GM23338 (cell line): ENCODE results near the gene ZDHHC12. TPM values are rescaled to one million over a fixed set of nuclear protein-coding genes. Genes with fewer than 3 reads are reported as not detected.

ENCODE experiments used
- ATAC-seq: fragments of 200-7000 bp; cut with Tn5 transposase; 3 replicates; pipeline ENCODE4 v1.9.1; 2020
- DNase-seq: peaks from one replicate; pipeline ENCODE4 v3.0.0-alpha.2; 2015; ENCODE audit warnings: low spot score
- H2AFZ ChIP-seq: fragments of 200-600 bp; sonication (generic); 2 replicates; pipeline ENCODE4 v1.8.0; 2016; ENCODE audit warnings: antibody characterized with exemption, mild to moderate bottlenecking, moderate library complexity
- H3F3A ChIP-seq: fragments of 200-600 bp; sonication (generic); replicated peaks from 2 replicates; pipeline ENCODE4 v1.8.0; 2017; ENCODE audit warnings: antibody characterized with exemption, mixed run types, low read depth
- H3K27ac ChIP-seq: fragments of 200-600 bp; sonication (generic); 2 replicates; pipeline ENCODE4 v1.6.1; 2016; ENCODE audit warnings: low read depth
- H3K27me3 ChIP-seq: fragments of 200-600 bp; sonication (generic); 2 replicates; pipeline ENCODE4 v1.8.0; 2016; ENCODE audit warnings: mild to moderate bottlenecking, mixed run types, moderate library complexity; ENCODE audit not compliant: insufficient read depth
- H3K36me3 ChIP-seq: fragments of 200-600 bp; sonication (generic); 2 replicates; pipeline ENCODE4 v1.8.0; 2016; ENCODE audit warnings: mild to moderate bottlenecking; ENCODE audit not compliant: insufficient read depth
- H3K4me1 ChIP-seq: fragments of 200-600 bp; sonication (generic); 2 replicates; pipeline ENCODE4 v1.8.0; 2016; ENCODE audit warnings: mild to moderate bottlenecking, moderate library complexity; ENCODE audit not compliant: insufficient read depth
- H3K4me2 ChIP-seq: fragments of 200-600 bp; sonication (generic); 2 replicates; pipeline ENCODE4 v1.7.1; 2017; ENCODE audit warnings: mixed run types
- H3K4me3 ChIP-seq: fragments of 200-600 bp; sonication (generic); 2 replicates; pipeline ENCODE4 v1.6.1; 2016; ENCODE audit warnings: mixed run types
- H3K79me2 ChIP-seq: fragments of 200-600 bp; sonication (generic); replicated peaks from 2 replicates; pipeline ENCODE4 v1.8.0; 2017; ENCODE audit warnings: mild to moderate bottlenecking; ENCODE audit not compliant: insufficient read depth
- H3K9me2 ChIP-seq: fragments of 200-600 bp; sonication (generic); 2 replicates; pipeline ENCODE4 v1.8.0; 2017; ENCODE audit not compliant: insufficient read depth
- H4K20me1 ChIP-seq: fragments of 200-600 bp; sonication (generic); replicated peaks from 2 replicates; pipeline ENCODE4 v1.8.0; 2017; ENCODE audit warnings: mild to moderate bottlenecking; ENCODE audit not compliant: insufficient read depth
- H3K27ac Mint-ChIP-seq: 2 replicates; pipeline ENCODE4 v1.8.0; 2020; ENCODE audit warnings: inconsistent platforms, mild to moderate bottlenecking, moderate library complexity, mixed read lengths
- H3K27me3 Mint-ChIP-seq: 3 replicates; pipeline ENCODE4 v1.8.0; 2022; ENCODE audit warnings: low read depth, mild to moderate bottlenecking, moderate library complexity, mixed read lengths, inconsistent platforms; ENCODE audit not compliant: insufficient read depth, poor library complexity
- H3K36me3 Mint-ChIP-seq: 3 replicates; pipeline ENCODE4 v1.8.0; 2021; ENCODE audit warnings: low read depth, mild to moderate bottlenecking, inconsistent platforms, moderate library complexity, mixed read lengths
- H3K4me1 Mint-ChIP-seq: 3 replicates; pipeline ENCODE4 v1.8.0; 2020; ENCODE audit warnings: mild to moderate bottlenecking, inconsistent platforms, mixed read lengths
- H3K4me3 Mint-ChIP-seq: 3 replicates; pipeline ENCODE4 v1.8.0; 2021; ENCODE audit warnings: moderate library complexity, mild to moderate bottlenecking, inconsistent platforms, mixed read lengths
- H3K9me3 Mint-ChIP-seq: 3 replicates; pipeline ENCODE4 v1.8.0; 2020; ENCODE audit warnings: moderate library complexity, mild to moderate bottlenecking, inconsistent platforms, mixed read lengths
- ETS1 ChIP-seq: IDR thresholded peaks from 2 replicates; pipeline ENCODE4 v1.6.1; 2016; ENCODE audit warnings: antibody characterized with exemption
- EZH2 ChIP-seq: fragments of 200-600 bp; sonication (generic); IDR thresholded peaks from one replicate; pipeline ENCODE4 v1.8.0; 2017; ENCODE audit warnings: antibody characterized with exemption, mild to moderate bottlenecking, low read depth; ENCODE audit not compliant: unreplicated experiment
- EZH2phosphoT487 ChIP-seq: fragments of 200-600 bp; sonication (generic); IDR thresholded peaks from one replicate; pipeline ENCODE4 v1.8.1; 2018; ENCODE audit warnings: antibody characterized with exemption; ENCODE audit not compliant: unreplicated experiment
- JUNB ChIP-seq: IDR thresholded peaks from one replicate; pipeline ENCODE4 v1.6.1; 2016; ENCODE audit warnings: antibody characterized with exemption; ENCODE audit not compliant: unreplicated experiment
- NANOG ChIP-seq: IDR thresholded peaks from 2 replicates; pipeline ENCODE4 v1.6.1; 2016; ENCODE audit warnings: antibody characterized with exemption, borderline replicate concordance
- REST ChIP-seq: IDR thresholded peaks from one replicate; pipeline ENCODE4 v1.6.1; 2018; ENCODE audit warnings: antibody characterized with exemption; ENCODE audit not compliant: unreplicated experiment
- ZNF114 ChIP-seq: fragments of 250-450 bp; sonication (Bioruptor Pico); IDR thresholded peaks from 2 replicates; pipeline ENCODE4 v1.5.0; 2020; ENCODE audit warnings: mild to moderate bottlenecking, moderate library complexity
- ZNF331 ChIP-seq: fragments of 250-450 bp; sonication (Bioruptor Pico); IDR thresholded peaks from 2 replicates; pipeline ENCODE4 v1.5.0; 2020; ENCODE audit warnings: low read depth, mild to moderate bottlenecking, moderate library complexity
- ZNF462 ChIP-seq: fragments of 250-450 bp; sonication (Bioruptor Pico); IDR thresholded peaks from 2 replicates; pipeline ENCODE4 v1.5.0; 2020; ENCODE audit warnings: mild to moderate bottlenecking, moderate library complexity
- polyA plus RNA-seq: library from polyadenylated mRNA; unstranded; fragments of >200 nt; fragmentation: Nextera tagmentation; extraction: Ambion mirVana; gene quantifications from 2 replicates; pipeline ENCODE4 v1.2.1, GENCODE V29; 2016
- total RNA-seq: library from RNA; depleted of rRNA; stranded (reverse); fragments of >200 nt; shearing (Covaris generic); gene quantifications from 2 replicates; pipeline ENCODE4 v1.2.3, GENCODE V29; 2014

Gene ZDHHC12
- total and polyA plus RNA-seq, 2 experiments from 2014 or later: 47.5 to 54.1 TPM

- TF ChIP-seq ZNF462 (CRISPR knock-in tag): no peak
- no peak for TF ChIP-seq REST
These were observed 7.2 kb downstream of the ZDHHC12 start (continued) for GRCh38 chr9:128716581-128717254.

- no peak overlapping the region for H3K4me3 Mint-ChIP-seq
- peaks cover 5% of the 10 kb centered on the region; the same call in 2 of the 3 replicates for H3K36me3 Mint-ChIP-seq
- Histone ChIP-seq H3K27me3 (no peaks in the 10 kb centered on the region), H3K79me2 (no peaks in the 10 kb centered on the region), H3K4me3 (no peak overlapping the region), H3K4me2 (no peak overlapping the region), H3K9me2 (no peaks in the 10 kb centered on the region), H3K27ac (no peak overlapping the region), H4K20me1 (no peaks in the 10 kb centered on the region; the same call in 1 of the 2 replicates), H3K4me1 (no peaks in the 10 kb centered on the region), H2AFZ (no peak overlapping the region), H3K36me3 (no peaks in the 10 kb centered on the region), H3F3A (no peaks in the 10 kb centered on the region)
- ATAC-seq (no peak), DNase-seq (no peak)
- no peak overlapping the region for H3K27ac Mint-ChIP-seq
- peaks cover 14% of the 10 kb centered on the region for H3K27me3 Mint-ChIP-seq
- H3K9me3 Mint-ChIP-seq: no peaks in the 10 kb centered on the region
- no peaks in the 10 kb centered on the region; the same call in 2 of the 3 replicates for H3K4me1 Mint-ChIP-seq
- TF ChIP-seq EZH2phosphoT487 (no peak), EZH2 (no peak), NANOG (no peak), REST (no peak), JUNB (no peak), ETS1 (no peak), ZNF114 (CRISPR knock-in tag) (no peak), ZNF331 (CRISPR knock-in tag) (no peak)
These were observed 8.5 kb downstream of the ZDHHC12 start for GRCh38 chr9:128715436-128715750.
